Measurements from ENCODE around the gene AMFR. TPM values are rescaled to one million over a fixed set of nuclear protein-coding genes. Genes with fewer than 3 reads are reported as not detected.

The AMFR gene
- total and polyA plus RNA-seq, 2 of the 13 experiments (the other 11 are each of a cell fraction or from before 2014, with no cell fraction given): 52.9 to 108 TPM

- POLR2A ChIA-PET: interaction anchor here (2.0 kb wide), 1 partner anchor 9 kb away, joined by 10 read pairs; the partner anchor contains the start of genes NUDT21 and OGFOD1
- no peaks in the 10 kb centered on the region for H3K27me3 ChIP-seq (ENCODE audit: control insufficient read depth in 1 of 2, insufficient read depth in 2 of 2, low read length in 2 of 2)
- peaks cover 22 to 83% of the 10 kb centered on the region in 2 experiments for H3K36me3 ChIP-seq (replicated peaks in 1 of 2; ENCODE audit: control insufficient read depth in 1 of 2, insufficient read depth in 2 of 2, low read length in 2 of 2)
- no peak for TF ChIP-seq PRPF4 (IDR thresholded peaks at IDR 0.05; ENCODE audit: low read depth, low read length, poor library complexity, severe bottlenecking)
- TF ChIP-seq ZNF547 (CRISPR knock-in tag; IDR thresholded peaks at IDR 0.05): no peak
- TF ChIP-seq SETDB1 (CRISPR knock-in tag; IDR thresholded peaks at IDR 0.05; ENCODE audit: borderline replicate concordance): no peak
- no peak for TF ChIP-seq MXD4 (CRISPR knock-in tag; IDR thresholded peaks at IDR 0.05)
- no peak for TF ChIP-seq ZFP91 (CRISPR knock-in tag; IDR thresholded peaks at IDR 0.05; ENCODE audit: borderline replicate concordance)
- TF ChIP-seq FOSL1 (CRISPR knock-in tag; IDR thresholded peaks at IDR 0.05; ENCODE audit: borderline replicate concordance): no peak
- no peak for TF ChIP-seq TEAD3 (CRISPR knock-in tag; optimal IDR thresholded peaks at IDR 0.05; ENCODE audit: borderline replicate concordance)
- no peak for TF ChIP-seq ZNF883 (CRISPR knock-in tag; IDR thresholded peaks at IDR 0.05; ENCODE audit: not compliant biosample characterization)
- no peak for TF ChIP-seq ZNF792 (CRISPR knock-in tag; IDR thresholded peaks at IDR 0.05)
- no peak for TF ChIP-seq TBL1XR1 (IDR thresholded peaks at IDR 0.05; ENCODE audit: borderline replicate concordance, low read length, partially characterized antibody)
- TF ChIP-seq ZNF556 (CRISPR knock-in tag; IDR thresholded peaks at IDR 0.05; ENCODE audit: borderline replicate concordance): no peak
- TF ChIP-seq SMYD3 (CRISPR knock-in tag; IDR thresholded peaks at IDR 0.05): no peak
- no peak overlapping the region for H3K27ac ChIP-seq (ENCODE audit: extremely low read length, insufficient read depth, low read length)
- H3K4me2 ChIP-seq (ENCODE audit: low read depth, low read length): no peak overlapping the region
- 100% methylated on average over 2 of the region's 2 CpGs for WGBS (ENCODE audit: low lambda C conversion rate)
- BruUV-seq (replicated peaks): no TSS peak
- no peaks in the 10 kb centered on the region for H4K20me1 ChIP-seq (ENCODE audit: insufficient read depth, low read length)
- intact Hi-C loops (cut with micrococcal nuclease; ENCODE audit: unreplicated experiment) (no loop called here), in situ Hi-C loops (cut with HindIII; ENCODE audit: extremely low pct_ligation_motif_present, low pct_unique_long_range_greater_than_20kb) (no loop called here)
- FAIRE-seq: no peak
- H3K9ac ChIP-seq (ENCODE audit: insufficient read depth, low read depth, low read length): no peak overlapping the region
- CTCF ChIA-PET (ENCODE audit: low intra/inter-chr PET ratio, low total read pairs): no interaction called here
- H3K4me1 ChIP-seq (ENCODE audit: insufficient read depth, low read length): no peaks in the 10 kb centered on the region
- H3K79me2 ChIP-seq (ENCODE audit: insufficient read depth, low read length): no peaks in the 10 kb centered on the region
- no peak overlapping the region for H3K4me3 ChIP-seq (replicated peaks in 1 of 3; ENCODE audit: insufficient read depth in 1 of 3, low read depth in 2 of 3, low read length in 3 of 3)
- no peak overlapping the region for H2AFZ ChIP-seq (ENCODE audit: low read length)
- H3K9me3 ChIP-seq (ENCODE audit: low read length): no peaks in the 10 kb centered on the region
- no peak for DNase-seq (ENCODE audit: low spot score)
- ATAC-seq: no peak
These were observed 34.8 kb upstream of the AMFR start for GRCh38 chr16:56460101-56460500.
